Keratinocyte (primary cell): Measurements from ENCODE around the gene PLPPR1. TPM values are rescaled to one million over a fixed set of nuclear protein-coding genes. Genes with fewer than 3 reads are reported as not detected.

ENCODE experiments used
- DNase-seq: peaks from one replicate; pipeline ENCODE4 v3.0.0-alpha.2; 2011; ENCODE audit warnings: low read depth, missing footprints, low spot score
- FAIRE-seq: peaks from 2 replicates; lab custom pipeline; 2011; peaks lifted over from hg19 to GRCh38; lab: Jason Lieb, UNC
- H2AFZ ChIP-seq: 2 replicates; pipeline ENCODE4 v1.6.0; 2012; ENCODE audit warnings: low read length, control low read depth, inconsistent platforms; ENCODE audit not compliant: control insufficient read depth
- H3K27ac ChIP-seq: 2 replicates; pipeline ENCODE4 v1.5.1; 2011; ENCODE audit warnings: low read length; ENCODE audit not compliant: control insufficient read depth, insufficient read depth
- H3K27me3 ChIP-seq: 3 replicates; pipeline ENCODE4 v1.6.0; 2011; ENCODE audit warnings: low read length; ENCODE audit not compliant: control insufficient read depth, insufficient read depth; ENCODE audit errors: extremely low read depth
- H3K36me3 ChIP-seq, 2 experiments: 2 replicates in 1 of 2; 3 replicates in 1 of 2; pipeline ENCODE4 v1.5.1; 2011; ENCODE audit warnings: low read length in 2 of 2, mild to moderate bottlenecking in 1 of 2; ENCODE audit not compliant: control insufficient read depth in 2 of 2, insufficient read depth in 2 of 2; ENCODE audit errors: extremely low read depth in 1 of 2
- H3K4me1 ChIP-seq: 3 replicates; pipeline ENCODE4 v1.5.1; 2011; ENCODE audit warnings: low read length; ENCODE audit not compliant: control insufficient read depth, insufficient read depth; ENCODE audit errors: extremely low read depth
- H3K4me2 ChIP-seq: 3 replicates; pipeline ENCODE4 v1.6.0; 2011; ENCODE audit warnings: low read depth, low read length; ENCODE audit not compliant: control insufficient read depth, insufficient read depth; ENCODE audit errors: extremely low read depth
- H3K4me3 ChIP-seq, 3 experiments: fragments of 200-600 bp in 1 of 3; sonication (generic) in 1 of 3; 2 replicates in 2 of 3; 3 replicates in 1 of 3; pipeline ENCODE4 v1.5.1; 2011 to 2016; ENCODE audit warnings: low read length in 3 of 3, mild to moderate bottlenecking in 3 of 3, control low read depth in 2 of 3, inconsistent platforms in 1 of 3, low read depth in 1 of 3, mixed read lengths in 1 of 3, mixed run types in 1 of 3, moderate library complexity in 1 of 3; ENCODE audit not compliant: control insufficient read depth in 2 of 3, insufficient read depth in 2 of 3; ENCODE audit errors: extremely low read depth in 1 of 3
- H3K79me2 ChIP-seq: 2 replicates; pipeline ENCODE4 v1.6.0; 2012; ENCODE audit warnings: low read length; ENCODE audit not compliant: control insufficient read depth, insufficient read depth
- H3K9ac ChIP-seq: 3 replicates; pipeline ENCODE4 v1.6.0; 2011; ENCODE audit warnings: low read length; ENCODE audit not compliant: control insufficient read depth, insufficient read depth; ENCODE audit errors: extremely low read depth
- H3K9me1 ChIP-seq: 3 replicates; pipeline ENCODE4 v1.6.0; 2011; ENCODE audit warnings: low read length; ENCODE audit not compliant: control insufficient read depth, insufficient read depth; ENCODE audit errors: extremely low read depth
- H3K9me3 ChIP-seq: 2 replicates; pipeline ENCODE4 v1.5.1; 2012; ENCODE audit warnings: low read depth, low read length; ENCODE audit not compliant: control insufficient read depth
- H4K20me1 ChIP-seq: 3 replicates; pipeline ENCODE4 v1.6.0; 2011; ENCODE audit warnings: low read length; ENCODE audit not compliant: control insufficient read depth, insufficient read depth; ENCODE audit errors: extremely low read depth
- EZH2 ChIP-seq: IDR thresholded peaks from one replicate; pipeline ENCODE4 v1.6.1; 2012; ENCODE audit warnings: inconsistent platforms, mild to moderate bottlenecking, low read length, moderate library complexity
- dilution Hi-C: fragments of 300-500 bp; cut with MboI; formaldehyde crosslinking; loops from one replicate; pipeline ENCODE4 v1.7.0; 2020; ENCODE audit warnings: low sequenced_read_pairs; ENCODE audit not compliant: extremely low pct_ligation_motif_present
- polyA plus RNA-seq, 5 experiments: library from polyadenylated mRNA; depleted of rRNA in 3 of 5; stranded (reverse) in 3 of 5; stranded (forward) in 1 of 5; unstranded in 1 of 5; fragments of >200 nt; gene quantifications; 1 replicate in 1 of 5; 2 replicates in 3 of 5; 3 replicates in 1 of 5; pipeline versions ENCODE4 v1.2.1 to v1.2.3, GENCODE V29; 2011 to 2012; ENCODE audit warnings: missing spikeins in 2 of 5, low read depth in 1 of 5, low replicate concordance in 1 of 5
- TF ChIP-seq, protein P1 (sequence below), 3 experiments: IDR thresholded peaks in 1 of 3; conservative IDR thresholded peaks in 1 of 3; optimal IDR thresholded peaks in 1 of 3; 2 replicates in 2 of 3; 3 replicates in 1 of 3; pipeline versions ENCODE3 to v1.5.1; 2011; ENCODE audit warnings: low read length in 3 of 3, mild to moderate bottlenecking in 3 of 3, moderate library complexity in 2 of 3, control low read depth in 1 of 3, inconsistent platforms in 1 of 3; ENCODE audit not compliant: insufficient read depth in 2 of 3; ENCODE audit errors: extremely low read depth in 1 of 3

The PLPPR1 gene
- polyA plus RNA-seq, 1 donor (not counting 4 experiments of a cell fraction or from before 2014, with no cell fraction given): not detected

DNA sequence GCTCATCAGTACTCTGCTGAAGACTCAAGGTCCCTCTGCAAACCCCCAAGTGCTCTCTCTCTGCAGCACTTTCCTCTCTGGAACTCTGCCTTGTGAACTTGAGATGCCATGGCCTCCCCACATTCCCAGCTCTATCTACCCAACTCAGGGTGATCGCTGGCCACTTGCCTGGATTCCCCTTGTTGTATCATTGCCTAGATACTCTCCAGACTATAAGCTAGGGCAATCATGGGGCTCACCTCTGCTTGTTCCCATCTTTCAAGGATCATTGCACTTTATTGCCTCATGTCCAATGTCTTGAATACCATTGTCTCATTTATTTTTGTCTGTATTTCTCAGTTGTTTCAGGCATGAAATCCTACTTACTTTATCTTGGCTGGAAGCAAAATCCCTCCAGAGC, 144.1 kb downstream of the PLPPR1 start:
- no peaks in the 10 kb centered on the region for H3K9me3 ChIP-seq
- H3K4me1 ChIP-seq: no peaks in the 10 kb centered on the region
- no peak overlapping the region for H3K4me3 ChIP-seq
- DNase-seq (no peak), FAIRE-seq (no peak)
- H4K20me1 ChIP-seq: no peaks in the 10 kb centered on the region
- H3K4me2 ChIP-seq: no peak overlapping the region
- no peaks in the 10 kb centered on the region for H3K36me3 ChIP-seq
- no peak overlapping the region for H2AFZ ChIP-seq
- TF ChIP-seq, protein P1, sequence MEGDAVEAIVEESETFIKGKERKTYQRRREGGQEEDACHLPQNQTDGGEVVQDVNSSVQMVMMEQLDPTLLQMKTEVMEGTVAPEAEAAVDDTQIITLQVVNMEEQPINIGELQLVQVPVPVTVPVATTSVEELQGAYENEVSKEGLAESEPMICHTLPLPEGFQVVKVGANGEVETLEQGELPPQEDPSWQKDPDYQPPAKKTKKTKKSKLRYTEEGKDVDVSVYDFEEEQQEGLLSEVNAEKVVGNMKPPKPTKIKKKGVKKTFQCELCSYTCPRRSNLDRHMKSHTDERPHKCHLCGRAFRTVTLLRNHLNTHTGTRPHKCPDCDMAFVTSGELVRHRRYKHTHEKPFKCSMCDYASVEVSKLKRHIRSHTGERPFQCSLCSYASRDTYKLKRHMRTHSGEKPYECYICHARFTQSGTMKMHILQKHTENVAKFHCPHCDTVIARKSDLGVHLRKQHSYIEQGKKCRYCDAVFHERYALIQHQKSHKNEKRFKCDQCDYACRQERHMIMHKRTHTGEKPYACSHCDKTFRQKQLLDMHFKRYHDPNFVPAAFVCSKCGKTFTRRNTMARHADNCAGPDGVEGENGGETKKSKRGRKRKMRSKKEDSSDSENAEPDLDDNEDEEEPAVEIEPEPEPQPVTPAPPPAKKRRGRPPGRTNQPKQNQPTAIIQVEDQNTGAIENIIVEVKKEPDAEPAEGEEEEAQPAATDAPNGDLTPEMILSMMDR (optimal IDR thresholded peaks at IDR 0.05 in 1 of 3, IDR thresholded peaks at IDR 0.05 in 1 of 3, conservative IDR thresholded peaks at IDR 0.05 in 1 of 3; ENCODE audit: extremely low read depth in 1 of 3, insufficient read depth in 2 of 3, low read length in 3 of 3): no peak
- no peak for TF ChIP-seq EZH2
- H3K27ac ChIP-seq: no peak overlapping the region
- no peaks in the 10 kb centered on the region for H3K9me1 ChIP-seq
- H3K27me3 ChIP-seq: no peaks in the 10 kb centered on the region
- no peaks in the 10 kb centered on the region for H3K79me2 ChIP-seq
- H3K9ac ChIP-seq: no peak overlapping the region
- dilution Hi-C loops: no loop called here

DNA sequence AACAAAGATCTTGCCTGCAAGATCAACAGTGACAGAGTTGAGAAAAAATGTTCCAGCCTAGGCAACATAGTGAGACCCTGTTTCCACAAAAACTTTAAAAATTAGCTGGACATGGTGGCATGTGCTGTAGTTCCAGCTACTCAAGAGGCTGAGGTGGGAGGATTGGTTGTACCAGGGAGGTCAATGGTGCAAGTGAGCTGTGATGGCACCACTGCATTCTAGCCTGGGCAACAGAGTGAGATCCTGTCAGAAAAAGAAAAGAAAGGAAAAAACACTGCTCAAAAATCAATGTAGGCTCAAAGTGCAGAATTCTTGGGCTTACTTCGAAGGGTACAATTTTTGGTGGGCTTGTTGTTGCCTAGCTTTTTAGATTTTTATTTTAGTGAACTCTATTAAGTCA, 145.4 kb downstream of the PLPPR1 start:
- dilution Hi-C loops: no loop called here
- H3K9ac ChIP-seq: no peak overlapping the region
- H3K9me1 ChIP-seq: no peaks in the 10 kb centered on the region
- DNase-seq (no peak), FAIRE-seq (no peak)
- no peak overlapping the region for H3K4me2 ChIP-seq
- no peaks in the 10 kb centered on the region for H3K9me3 ChIP-seq
- no peaks in the 10 kb centered on the region for H3K4me1 ChIP-seq
- H3K27ac ChIP-seq: no peak overlapping the region
- H3K4me3 ChIP-seq: no peak overlapping the region
- H3K79me2 ChIP-seq: no peaks in the 10 kb centered on the region
- H2AFZ ChIP-seq: no peak overlapping the region
- no peaks in the 10 kb centered on the region for H4K20me1 ChIP-seq
- no peaks in the 10 kb centered on the region for H3K36me3 ChIP-seq
- no peaks in the 10 kb centered on the region for H3K27me3 ChIP-seq
- TF ChIP-seq EZH2: no peak
- TF ChIP-seq, protein P1 (optimal IDR thresholded peaks at IDR 0.05 in 1 of 3, IDR thresholded peaks at IDR 0.05 in 1 of 3, conservative IDR thresholded peaks at IDR 0.05 in 1 of 3; ENCODE audit: extremely low read depth in 1 of 3, insufficient read depth in 2 of 3, low read length in 3 of 3): no peak
